Sigmoid colon (tissue), 7 donors: Measurements from ENCODE around the gene COTL1. TPM values are rescaled to one million over a fixed set of nuclear protein-coding genes. Genes with fewer than 3 reads are reported as not detected.

Experiments
- DNase-seq: peaks from one replicate; pipeline ENCODE4 v3.0.0-alpha.2; 2019
- H3K27ac ChIP-seq, 4 donors: fragments of 200-600 bp; sonication (generic); one replicate each; pipeline ENCODE4 v1.5.1; 2016 to 2019; ENCODE audit warnings: mild to moderate bottlenecking in 1 of 4
- H3K27me3 ChIP-seq, 3 donors: fragments of 200-600 bp; sonication (generic); one replicate each; pipeline ENCODE4 v1.5.1; 2019; ENCODE audit warnings: mild to moderate bottlenecking in 1 of 3
- H3K36me3 ChIP-seq, 4 donors: fragments of 200-600 bp; sonication (generic); one replicate each; pipeline ENCODE4 v1.5.1; 2016 to 2019
- H3K4me1 ChIP-seq, 4 donors: fragments of 200-600 bp; sonication (generic); one replicate each; pipeline ENCODE4 v1.5.1; 2017 to 2019
- H3K4me3 ChIP-seq, 4 donors: fragments of 200-600 bp; sonication (generic); one replicate each; pipeline ENCODE4 v1.5.1; 2017 to 2019; ENCODE audit warnings: mild to moderate bottlenecking in 2 of 4, moderate library complexity in 1 of 4
- H3K9me3 ChIP-seq, 4 donors: fragments of 200-600 bp in 3 of 4; sonication (generic) in 3 of 4; one replicate each; pipeline versions ENCODE4 v1.5.1 to v1.6.1; 2013 to 2019
- CTCF ChIP-seq, 4 experiments: fragments of 450-650 bp in 3 of 4; fragments of 200-600 bp in 1 of 4; IDR thresholded peaks; one replicate each; pipeline ENCODE4 v1.5.1; 2016 to 2019; ENCODE audit warnings: antibody characterized with exemption in 4 of 4, mild to moderate bottlenecking in 3 of 4, moderate library complexity in 2 of 4
- EP300 ChIP-seq, 4 donors: sonication (generic); formaldehyde crosslinking; IDR thresholded peaks; one replicate each; pipeline ENCODE4 v1.6.1; 2017; ENCODE audit warnings: antibody characterized with exemption in 4 of 4
- POLR2A ChIP-seq, 2 donors: fragments of 450-650 bp; IDR thresholded peaks; one replicate each; pipeline ENCODE4 v1.6.1; 2016; ENCODE audit warnings: antibody characterized with exemption in 2 of 2, mild to moderate bottlenecking in 2 of 2, moderate library complexity in 2 of 2
- POLR2AphosphoS5 ChIP-seq, 4 donors: sonication (generic); formaldehyde crosslinking; IDR thresholded peaks; one replicate each; pipeline ENCODE4 v1.6.1; 2017; ENCODE audit warnings: antibody characterized with exemption in 4 of 4
- WGBS, 2 donors: extraction: QIAGEN DNeasy Blood & Tissue Kit; methylation state at CpG; one replicate each; pipeline ENCODE4 v1.1.7; 2013; 5-methylcytosine and 5-hydroxymethylcytosine counted together
- intact Hi-C: fragments of 100-400 bp; cut with DNase I; formaldehyde crosslinking; loops from one replicate; pipeline ENCODE4 v1.15.1; 2023
- polyA plus RNA-seq, 3 donors: library from polyadenylated mRNA; stranded (reverse); fragments of 200-250 nt; gene quantifications; one replicate each; pipeline ENCODE4 v1.2.3, GENCODE V29; 2013
- total RNA-seq, 4 donors: library from RNA; depleted of rRNA; stranded (reverse); fragments of >200 nt; gene quantifications; one replicate each; pipeline ENCODE4 v1.1.0, GENCODE V29; 2016
- donor health status: healthy with polysubstance abuse.
- donor health status: Bipolar disorder and iron deficiency.
- donor health status: healthy.

The COTL1 gene
- total and polyA plus RNA-seq, 7 donors = 34.6 to 160 (median 48.6) TPM

GRCh38 chr16:84614968-84615813 lies 2.7 kb downstream of the COTL1 start:
- peak overlapping the region in 3 of 4 donors; percentile 68 to 90 (median 80) for H3K27ac ChIP-seq
- 79 to 85% methylated on average over 20 of the region's 20 CpGs for whole genome bisulfite sequencing, 2 donors
- no peaks in the 10 kb centered on the region for H3K27me3 ChIP-seq
- intact Hi-C loops = loop anchor here (5.0 to 10.0 kb wide), 3 partner anchors 88 to 430 kb away; partner anchors contain the start of gene TAF1C
- no peak for DNase-seq
- H3K36me3 ChIP-seq = no peaks in the 10 kb centered on the region
- H3K9me3 ChIP-seq = no peaks in the 10 kb centered on the region
- no peak overlapping the region for H3K4me3 ChIP-seq
- no peak for TF ChIP-seq POLR2A (IDR thresholded peaks at IDR 0.05)
- no peak for TF ChIP-seq POLR2AphosphoS5 (IDR thresholded peaks at IDR 0.05)
- TF ChIP-seq EP300 (IDR thresholded peaks at IDR 0.05) = no peak
- no peak for TF ChIP-seq CTCF (IDR thresholded peaks at IDR 0.05)
- peaks cover 0 to 82% (median 68%) of the 10 kb centered on the region in 4 donors for H3K4me1 ChIP-seq

GRCh38 chr16:84614623-84614967 lies 3.3 kb downstream of the COTL1 start:
- intact Hi-C loops = loop anchor here (10.0 kb wide), 2 partner anchors 300 to 430 kb away; partner anchors contain the start of gene TAF1C
- H3K27ac ChIP-seq = peak overlapping the region; percentile 39 to 90 (median 74)
- peaks cover 0 to 83% (median 68%) of the 10 kb centered on the region in 4 donors for H3K4me1 ChIP-seq
- H3K36me3 ChIP-seq = no peaks in the 10 kb centered on the region
- no peaks in the 10 kb centered on the region for H3K9me3 ChIP-seq
- TF ChIP-seq CTCF (IDR thresholded peaks at IDR 0.05) = no peak
- TF ChIP-seq POLR2AphosphoS5 (IDR thresholded peaks at IDR 0.05) = no peak
- no peak for TF ChIP-seq EP300 (IDR thresholded peaks at IDR 0.05)
- TF ChIP-seq POLR2A (IDR thresholded peaks at IDR 0.05) = no peak
- WGBS, 2 donors = 77 to 84% methylated on average over 3 of the region's 3 CpGs
- no peak for DNase-seq
- no peak overlapping the region for H3K4me3 ChIP-seq
- H3K27me3 ChIP-seq = no peaks in the 10 kb centered on the region

- Histone ChIP-seq H3K27ac (peak overlapping the region; percentile 39 to 90 (median 74)), H3K9me3 (no peaks in the 10 kb centered on the region), H3K4me1 (peaks cover 0 to 83% (median 68%) of the 10 kb centered on the region in 4 donors), H3K27me3 (no peaks in the 10 kb centered on the region), H3K4me3 (peak overlapping the region in 3 of 4 donors; percentile 6 to 19 (median 17)), H3K36me3 (no peaks in the 10 kb centered on the region)
- TF ChIP-seq EP300 (IDR thresholded peaks at IDR 0.05) (no peak), CTCF (IDR thresholded peaks at IDR 0.05) (no peak), POLR2AphosphoS5 (IDR thresholded peaks at IDR 0.05) (no peak), POLR2A (IDR thresholded peaks at IDR 0.05) (no peak)
- WGBS, 2 donors = 78 to 89% methylated on average over 12 of the region's 12 CpGs
- intact Hi-C loops = loop anchor here (10.0 kb wide), 2 partner anchors 299 to 429 kb away; partner anchors contain the start of gene TAF1C
- DNase-seq = no peak
These were observed 3.8 kb downstream of the COTL1 start for GRCh38 chr16:84614073-84614459.

GRCh38 chr16:84613408-84614072 lies 4.3 kb downstream of the COTL1 start:
- 80 to 85% methylated on average over 7 of the region's 7 CpGs for WGBS, 2 donors
- Histone ChIP-seq H3K36me3 (no peaks in the 10 kb centered on the region), H3K4me3 (peak overlapping the region in 3 of 4 donors; percentile 6 to 19 (median 17)), H3K4me1 (peaks cover 0 to 82% (median 63%) of the 10 kb centered on the region in 4 donors), H3K27ac (peak overlapping the region; percentile 39 to 90 (median 74)), H3K27me3 (no peaks in the 10 kb centered on the region), H3K9me3 (no peaks in the 10 kb centered on the region)
- no peak for DNase-seq
- TF ChIP-seq POLR2AphosphoS5 (IDR thresholded peaks at IDR 0.05) (no peak), EP300 (IDR thresholded peaks at IDR 0.05) (no peak), POLR2A (IDR thresholded peaks at IDR 0.05) (no peak), CTCF (IDR thresholded peaks at IDR 0.05) (no peak)
- intact Hi-C loops = loop anchor here (10.0 kb wide), 2 partner anchors 299 to 429 kb away; partner anchors contain the start of gene TAF1C
